Activated CD8-positive, alpha-beta memory T cell treated with anti-CD3 and anti-CD28 coated beads for 48 hours (primary cell): ENCODE measurements around the gene PSKH1.
"Not testable (repeated sequence)": the region's sequence is repeated elsewhere in the genome, so short reads cannot be mapped to it uniquely, and the experiment has no call there.

Experiments used
- DNase-seq, 3 experiments: peaks; one replicate each; pipeline ENCODE4 v3.0.0-alpha.2; 2020; ENCODE audit warnings: low read depth in 2 of 3, low spot score in 2 of 3

PSKH1 gene

GRCh38 chr16:67892899-67893742 is at the start of gene PSKH1:
Gene PSKH1, plus strand, starts transcription at chr16:67893254. Its CDS starts 15,496 bp downstream, at chr16:67908750.
- DNase-seq, result peak; percentile 70 to 89 (median 89)

- DNase-seq, result peak in 1 of 3 experiments; percentile 7
Observed at GRCh38 chr16:67843343-67843765, 49.7 kb upstream of the PSKH1 start.

- DNase-seq, result no peak
Observed at GRCh38 chr16:67844497-67844896, 48.6 kb upstream of the PSKH1 start.

GRCh38 chr16:67845291-67846062 is 47.6 kb upstream of the PSKH1 start:
- DNase-seq, result no peak

- DNase-seq, result no peak
Observed at GRCh38 chr16:67846063-67846319, 47.1 kb upstream of the PSKH1 start.

GRCh38 chr16:67846320-67847063 is 46.6 kb upstream of the PSKH1 start, which contains the start of gene NUTF2:
Gene NUTF2, plus strand, starts transcription at chr16:67846933. Its CDS starts 18,198 bp downstream, at chr16:67865131.
- DNase-seq, result peak; percentile 88 to 92 (median 90)

- DNase-seq, result peak in 2 of 3 experiments; percentile 22 to 31
Observed at GRCh38 chr16:67847064-67847861, 45.8 kb upstream of the PSKH1 start, which contains the start of gene CENPT. Gene CENPT, minus strand, starts transcription at chr16:67847693. Its CDS starts 13,834 bp downstream, at chr16:67833859.

GRCh38 chr16:67848118-67848517 is 44.9 kb upstream of the PSKH1 start:
- DNase-seq, result no peak

- DNase-seq, result no peak
Observed at GRCh38 chr16:67853670-67854069, 39.4 kb upstream of the PSKH1 start.

- no peak for DNase-seq
Observed at GRCh38 chr16:67855789-67856188, 37.3 kb upstream of the PSKH1 start.

GRCh38 chr16:67856927-67857546 is 36.0 kb upstream of the PSKH1 start:
- DNase-seq, result no peak

GRCh38 chr16:67857547-67858233 is 35.4 kb upstream of the PSKH1 start:
- no peak for DNase-seq

- no peak for DNase-seq
Observed at GRCh38 chr16:67858500-67858899, 34.6 kb upstream of the PSKH1 start.

- DNase-seq, result no peak
Observed at GRCh38 chr16:67860589-67861398, 32.3 kb upstream of the PSKH1 start.

- DNase-seq, result no peak
Observed at GRCh38 chr16:67861877-67862276, 31.2 kb upstream of the PSKH1 start.

GRCh38 chr16:67862623-67863583 is 30.2 kb upstream of the PSKH1 start:
- DNase-seq, result no peak

GRCh38 chr16:67864044-67864443 is 29.0 kb upstream of the PSKH1 start:
- DNase-seq, result not testable (repeated sequence)

GRCh38 chr16:67864594-67864993 is 28.5 kb upstream of the PSKH1 start:
- DNase-seq, result no peak
